ENCODE measurements around the gene ATP5IF1.
A peak's percentile ranks its signal among the peaks of the same experiment; 100 is the strongest.

ATP5IF1 gene

GRCh38 chr1:28248273-28249012, 12.5 kb downstream of the ATP5IF1 start:
- H2BK120ac ChIP-seq (ENCODE audit: low read depth, low read length), result no peak overlapping the region
- peak overlapping the region; percentile 36 for H3K56ac ChIP-seq (ENCODE audit: low read length)
- H3K36me3 ChIP-seq (ENCODE audit: control insufficient read depth, insufficient read depth, low read length), result no peaks in the 10 kb centered on the region
- H3K23ac ChIP-seq (ENCODE audit: low read length), result no peak overlapping the region
- no peak overlapping the region for H2AK5ac ChIP-seq (ENCODE audit: low read length)
- H2BK5ac ChIP-seq (ENCODE audit: low read length), result no peak overlapping the region
- peak; percentile 86 for DNase-seq
- H3K79me2 ChIP-seq (ENCODE audit: control insufficient read depth, insufficient read depth, low read length), result no peaks in the 10 kb centered on the region
- H3K4me3 ChIP-seq (ENCODE audit: low read length), result no peak overlapping the region
- no peaks in the 10 kb centered on the region for H3K27me3 ChIP-seq (ENCODE audit: insufficient read depth, low read length, poor library complexity)
- no peak overlapping the region for H4K8ac ChIP-seq (ENCODE audit: low read depth, low read length)
- no peak overlapping the region for H3K4me2 ChIP-seq (ENCODE audit: low read length)
- H3K4ac ChIP-seq (ENCODE audit: low read depth, low read length), result no peak overlapping the region
- H2BK15ac ChIP-seq (replicated peaks; ENCODE audit: low read depth), result no peak overlapping the region
- WGBS (ENCODE audit: extremely low coverage, insufficient coverage, low lambda C conversion rate), result no CpG with 5 or more reads among the region's 12 CpGs
- peak overlapping the region; percentile 3 for H3K9ac ChIP-seq (ENCODE audit: low read length)
- H3K79me1 ChIP-seq (ENCODE audit: low read length), result no peaks in the 10 kb centered on the region
- H3K18ac ChIP-seq (ENCODE audit: low read length), result peak overlapping the region; percentile 14
- H3K4me1 ChIP-seq (ENCODE audit: control insufficient read depth, low read depth, low read length), result no peaks in the 10 kb centered on the region
- H4K5ac ChIP-seq (ENCODE audit: low read length), result no peak overlapping the region
- H3K27ac ChIP-seq (ENCODE audit: low read depth, low read length), result peak overlapping the region; percentile 3

DNA sequence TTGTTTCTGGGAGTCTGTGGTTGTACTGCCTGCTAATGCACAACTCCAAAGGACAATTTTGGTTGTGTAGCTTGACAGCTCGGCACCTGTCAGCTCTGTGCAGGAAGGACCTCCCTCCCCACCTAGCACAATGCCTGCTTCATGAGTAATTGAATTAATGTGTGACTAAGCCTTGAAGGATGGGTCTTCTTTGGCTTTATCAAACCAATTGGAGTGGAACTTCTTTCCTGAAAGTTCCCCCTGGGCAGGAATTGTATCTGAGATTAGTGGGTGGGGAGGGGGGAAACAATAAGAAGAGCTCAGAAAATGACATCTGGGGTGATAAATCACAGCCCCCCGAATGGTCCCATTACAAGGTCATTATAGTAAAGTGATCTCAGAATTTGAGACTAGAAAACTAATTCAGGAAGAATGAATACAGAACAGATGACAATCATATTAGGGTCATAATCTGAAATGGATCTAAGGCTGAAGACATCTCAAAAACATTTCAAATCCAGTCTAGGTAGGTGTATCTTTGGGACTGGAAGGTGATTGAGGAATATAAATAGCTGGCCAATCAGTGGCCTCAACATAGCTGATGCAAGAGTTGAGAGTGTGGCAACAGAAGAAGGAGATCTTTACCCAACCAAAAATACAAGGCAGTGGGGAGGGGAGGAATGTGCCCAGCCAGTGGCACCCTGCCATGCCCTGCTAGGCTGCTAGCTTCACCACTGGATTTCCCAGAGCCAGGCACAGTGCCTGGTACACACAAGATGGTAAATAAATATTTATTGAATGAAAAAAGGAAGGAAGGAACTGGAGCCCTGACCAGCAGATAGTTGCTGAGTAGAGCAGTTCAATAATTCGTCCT, 13.3 kb downstream of the ATP5IF1 start:
- Histone ChIP-seq H3K79me1 (ENCODE audit: low read length) (no peaks in the 10 kb centered on the region), H3K36me3 (ENCODE audit: control insufficient read depth, insufficient read depth, low read length) (no peaks in the 10 kb centered on the region), H3K4ac (ENCODE audit: low read depth, low read length) (peak overlapping the region; percentile 81), H3K9ac (ENCODE audit: low read length) (peak overlapping the region; percentile 5), H3K23ac (ENCODE audit: low read length) (no peak overlapping the region), H4K8ac (ENCODE audit: low read depth, low read length) (no peak overlapping the region), H2BK15ac (replicated peaks; ENCODE audit: low read depth) (peak overlapping the region; percentile 76), H3K4me2 (ENCODE audit: low read length) (no peak overlapping the region), H3K79me2 (ENCODE audit: control insufficient read depth, insufficient read depth, low read length) (no peaks in the 10 kb centered on the region), H3K27ac (ENCODE audit: low read depth, low read length) (no peak overlapping the region), H4K5ac (ENCODE audit: low read length) (no peak overlapping the region), H3K4me1 (ENCODE audit: control insufficient read depth, low read depth, low read length) (no peaks in the 10 kb centered on the region), H3K18ac (ENCODE audit: low read length) (peak overlapping the region; percentile 64), H3K4me3 (ENCODE audit: low read length) (no peak overlapping the region), H2BK120ac (ENCODE audit: low read depth, low read length) (no peak overlapping the region), H2BK5ac (ENCODE audit: low read length) (no peak overlapping the region), H3K27me3 (ENCODE audit: insufficient read depth, low read length, poor library complexity) (no peaks in the 10 kb centered on the region), H2AK5ac (ENCODE audit: low read length) (no peak overlapping the region), H3K56ac (ENCODE audit: low read length) (no peak overlapping the region)
- peak; percentile 86 for DNase-seq
- WGBS (ENCODE audit: extremely low coverage, insufficient coverage, low lambda C conversion rate), result no CpG with 5 or more reads among the region's 3 CpGs

DNA sequence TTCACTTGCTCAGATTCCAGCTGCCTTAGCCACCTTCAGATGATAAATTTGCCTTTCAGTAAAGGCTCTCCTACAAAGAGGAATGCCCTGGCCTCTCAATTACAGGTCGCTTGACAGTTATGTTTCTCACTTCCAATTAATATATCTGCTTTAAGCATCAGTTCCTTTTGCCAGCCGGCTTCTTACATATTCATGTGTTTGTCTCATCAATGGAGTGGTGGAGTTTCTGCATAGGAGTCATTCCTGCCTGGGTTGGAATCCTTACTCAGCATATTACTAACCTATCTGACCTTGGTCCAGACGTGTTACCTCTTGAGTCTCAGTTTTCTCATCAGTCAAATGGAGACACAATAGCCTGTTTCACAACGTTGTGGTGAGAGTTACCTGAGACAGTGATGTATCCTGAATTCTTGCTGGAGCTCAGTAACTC, 14.0 kb downstream of the ATP5IF1 start:
- Histone ChIP-seq H3K9ac (ENCODE audit: low read length) (peak overlapping the region; percentile 5), H3K23ac (ENCODE audit: low read length) (no peak overlapping the region), H2BK5ac (ENCODE audit: low read length) (no peak overlapping the region), H3K36me3 (ENCODE audit: control insufficient read depth, insufficient read depth, low read length) (no peaks in the 10 kb centered on the region), H3K79me2 (ENCODE audit: control insufficient read depth, insufficient read depth, low read length) (no peaks in the 10 kb centered on the region), H3K4me3 (ENCODE audit: low read length) (no peak overlapping the region), H4K5ac (ENCODE audit: low read length) (no peak overlapping the region), H2BK15ac (replicated peaks; ENCODE audit: low read depth) (peak overlapping the region; percentile 76), H4K8ac (ENCODE audit: low read depth, low read length) (no peak overlapping the region), H2AK5ac (ENCODE audit: low read length) (no peak overlapping the region), H3K18ac (ENCODE audit: low read length) (peak overlapping the region; percentile 56), H3K27ac (ENCODE audit: low read depth, low read length) (no peak overlapping the region), H3K4ac (ENCODE audit: low read depth, low read length) (no peak overlapping the region), H2BK120ac (ENCODE audit: low read depth, low read length) (no peak overlapping the region), H3K79me1 (ENCODE audit: low read length) (no peaks in the 10 kb centered on the region), H3K4me2 (ENCODE audit: low read length) (no peak overlapping the region), H3K4me1 (ENCODE audit: control insufficient read depth, low read depth, low read length) (no peaks in the 10 kb centered on the region), H3K27me3 (ENCODE audit: insufficient read depth, low read length, poor library complexity) (no peaks in the 10 kb centered on the region), H3K56ac (ENCODE audit: low read length) (no peak overlapping the region)
- no CpG with 5 or more reads among the region's 4 CpGs for WGBS (ENCODE audit: extremely low coverage, insufficient coverage, low lambda C conversion rate)
- no peak for DNase-seq

DNA sequence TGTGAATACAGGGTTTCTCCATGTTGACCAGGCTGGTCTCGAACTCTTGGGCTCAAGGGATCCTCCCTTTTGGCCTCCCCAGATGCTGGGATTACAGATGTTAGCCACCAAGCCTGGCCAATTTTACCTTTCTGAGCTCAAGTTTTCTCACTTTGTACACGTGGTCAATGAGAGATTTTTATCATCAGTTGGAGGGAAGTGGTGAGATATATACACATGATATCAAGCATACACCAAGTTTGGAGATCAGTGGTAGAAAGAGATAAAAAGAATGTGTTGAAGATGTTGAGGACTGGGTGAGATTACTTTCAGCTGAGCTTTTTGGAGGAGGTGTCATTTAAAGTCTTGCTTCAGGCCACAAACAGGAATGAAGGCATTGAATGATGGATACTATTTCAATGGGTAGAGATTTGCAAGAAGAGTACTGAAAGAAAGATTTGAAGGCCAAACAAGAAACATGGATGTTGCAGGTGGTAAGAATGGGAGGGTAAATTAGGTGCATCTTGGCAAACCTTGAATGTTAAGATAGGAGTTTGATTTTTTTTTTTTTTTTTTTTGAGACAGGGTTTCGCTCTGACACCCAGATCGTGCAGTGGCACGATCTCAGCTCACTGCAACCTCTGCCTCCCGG, 20.4 kb downstream of the ATP5IF1 start:
- Histone ChIP-seq H4K5ac (ENCODE audit: low read length) (no peak overlapping the region), H2BK5ac (ENCODE audit: low read length) (no peak overlapping the region), H3K27me3 (ENCODE audit: insufficient read depth, low read length, poor library complexity) (no peaks in the 10 kb centered on the region), H3K4me1 (ENCODE audit: control insufficient read depth, low read depth, low read length) (peaks cover 6% of the 10 kb centered on the region), H3K23ac (ENCODE audit: low read length) (no peak overlapping the region), H4K8ac (ENCODE audit: low read depth, low read length) (no peak overlapping the region), H3K56ac (ENCODE audit: low read length) (no peak overlapping the region), H2AK5ac (ENCODE audit: low read length) (no peak overlapping the region), H3K4me2 (ENCODE audit: low read length) (no peak overlapping the region), H3K36me3 (ENCODE audit: control insufficient read depth, insufficient read depth, low read length) (no peaks in the 10 kb centered on the region), H3K4ac (ENCODE audit: low read depth, low read length) (no peak overlapping the region), H3K9ac (ENCODE audit: low read length) (no peak overlapping the region), H3K27ac (ENCODE audit: low read depth, low read length) (no peak overlapping the region), H3K18ac (ENCODE audit: low read length) (no peak overlapping the region), H3K4me3 (ENCODE audit: low read length) (no peak overlapping the region), H3K79me1 (ENCODE audit: low read length) (peaks cover 7% of the 10 kb centered on the region), H2BK120ac (ENCODE audit: low read depth, low read length) (no peak overlapping the region), H3K79me2 (ENCODE audit: control insufficient read depth, insufficient read depth, low read length) (peaks cover 13% of the 10 kb centered on the region), H2BK15ac (replicated peaks; ENCODE audit: low read depth) (no peak overlapping the region)
- WGBS (ENCODE audit: extremely low coverage, insufficient coverage, low lambda C conversion rate), result no CpG with 5 or more reads among the region's 6 CpGs
- DNase-seq, result no peak

DNA sequence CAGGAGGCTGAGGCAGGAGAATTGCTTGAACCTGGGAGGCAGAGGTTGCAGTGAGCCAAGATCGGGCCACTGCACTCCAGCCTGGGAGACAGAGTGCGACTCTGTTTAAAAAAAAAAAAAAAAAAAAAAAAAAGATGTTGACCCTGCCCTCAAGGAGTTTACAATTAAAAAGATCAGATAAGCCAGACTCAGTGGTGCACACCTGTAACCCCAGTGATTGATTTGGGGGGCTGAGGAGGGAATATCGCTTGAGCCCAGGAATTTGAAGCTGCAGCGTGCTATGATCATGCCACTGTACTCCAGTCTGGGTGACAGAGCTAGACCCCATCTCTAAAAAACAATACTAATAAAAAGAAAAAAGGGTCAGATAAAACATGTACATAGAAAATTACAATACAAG, 21.8 kb downstream of the ATP5IF1 start:
- H3K9ac ChIP-seq (ENCODE audit: low read length), result no peak overlapping the region
- peaks cover 7% of the 10 kb centered on the region for H3K4me1 ChIP-seq (ENCODE audit: control insufficient read depth, low read depth, low read length)
- H3K4ac ChIP-seq (ENCODE audit: low read depth, low read length), result no peak overlapping the region
- DNase-seq, result no peak
- no peaks in the 10 kb centered on the region for H3K36me3 ChIP-seq (ENCODE audit: control insufficient read depth, insufficient read depth, low read length)
- no peak overlapping the region for H3K56ac ChIP-seq (ENCODE audit: low read length)
- peaks cover 23% of the 10 kb centered on the region for H3K79me2 ChIP-seq (ENCODE audit: control insufficient read depth, insufficient read depth, low read length)
- H3K79me1 ChIP-seq (ENCODE audit: low read length), result peaks cover 10% of the 10 kb centered on the region
- no peak overlapping the region for H3K27ac ChIP-seq (ENCODE audit: low read depth, low read length)
- H4K8ac ChIP-seq (ENCODE audit: low read depth, low read length), result no peak overlapping the region
- H4K5ac ChIP-seq (ENCODE audit: low read length), result no peak overlapping the region
- H2BK120ac ChIP-seq (ENCODE audit: low read depth, low read length), result no peak overlapping the region
- WGBS (ENCODE audit: extremely low coverage, insufficient coverage, low lambda C conversion rate), result no CpG with 5 or more reads among the region's 4 CpGs
- no peak overlapping the region for H3K23ac ChIP-seq (ENCODE audit: low read length)
- H3K4me2 ChIP-seq (ENCODE audit: low read length), result no peak overlapping the region
- no peak overlapping the region for H3K4me3 ChIP-seq (ENCODE audit: low read length)
- no peaks in the 10 kb centered on the region for H3K27me3 ChIP-seq (ENCODE audit: insufficient read depth, low read length, poor library complexity)
- no peak overlapping the region for H2BK5ac ChIP-seq (ENCODE audit: low read length)
- no peak overlapping the region for H2BK15ac ChIP-seq (replicated peaks; ENCODE audit: low read depth)
- no peak overlapping the region for H3K18ac ChIP-seq (ENCODE audit: low read length)
- H2AK5ac ChIP-seq (ENCODE audit: low read length), result no peak overlapping the region

All from mesendoderm (in vitro differentiated cells).